Duodenal mucosa (tissue), 2 donors: ENCODE measurements around the gene HBG1.

Source experiments
- H3K27ac ChIP-seq: one replicate; pipeline ENCODE4 v1.7.0; 2013; ENCODE audit warnings: low read depth, low read length
- H3K27me3 ChIP-seq, 2 donors: one replicate each; pipeline ENCODE4 v1.7.0; 2013; ENCODE audit warnings: low read length in 2 of 2, control low read depth in 1 of 2; ENCODE audit not compliant: insufficient read depth in 2 of 2, control insufficient read depth in 1 of 2
- H3K36me3 ChIP-seq, 2 donors: one replicate each; pipeline ENCODE4 v1.7.0; 2013; ENCODE audit warnings: low read length in 2 of 2, control low read depth in 1 of 2; ENCODE audit not compliant: insufficient read depth in 2 of 2, control insufficient read depth in 1 of 2
- H3K4me1 ChIP-seq, 2 donors: one replicate each; pipeline ENCODE4 v1.7.0; 2013; ENCODE audit warnings: low read length in 2 of 2, control low read depth in 1 of 2; ENCODE audit not compliant: insufficient read depth in 2 of 2, control insufficient read depth in 1 of 2
- H3K4me3 ChIP-seq, 2 donors: one replicate each; pipeline ENCODE4 v1.7.0; 2013; ENCODE audit warnings: low read length in 2 of 2, low read depth in 1 of 2
- H3K9ac ChIP-seq, 2 donors: one replicate each; pipeline ENCODE4 v1.7.0; 2013; ENCODE audit warnings: low read length in 2 of 2, low read depth in 1 of 2
- H3K9me3 ChIP-seq, 2 donors: one replicate each; pipeline ENCODE4 v1.7.0; 2013; ENCODE audit warnings: low read length in 2 of 2, control low read depth in 1 of 2; ENCODE audit not compliant: control insufficient read depth in 1 of 2

The HBG1 gene

DNA sequence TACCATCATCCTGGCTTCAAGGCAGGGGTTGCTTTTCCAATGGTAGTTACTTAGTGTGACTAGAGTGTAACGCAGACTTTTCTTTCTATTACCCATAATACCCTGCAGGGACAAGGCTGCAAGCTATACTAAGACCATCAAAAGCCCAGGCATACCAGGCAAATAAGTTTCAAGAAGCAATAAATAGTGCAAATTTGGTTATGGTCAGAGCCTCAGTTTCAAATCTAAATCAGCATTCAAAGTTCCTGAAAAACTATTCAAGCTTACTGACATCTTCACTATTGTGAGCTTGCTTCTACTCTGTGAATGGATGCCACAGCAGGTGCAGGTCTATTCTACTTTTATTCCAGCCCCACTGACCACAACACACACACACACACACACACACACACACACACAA, 20.3 kb downstream of the HBG1 start:
- Histone ChIP-seq H3K27me3 (no peaks in the 10 kb centered on the region), H3K9me3 (no peaks in the 10 kb centered on the region), H3K4me1 (no peaks in the 10 kb centered on the region), H3K9ac (no peak overlapping the region), H3K36me3 (no peaks in the 10 kb centered on the region), H3K4me3 (no peak overlapping the region), H3K27ac (no peak overlapping the region)

- no peaks in the 10 kb centered on the region for H3K36me3 ChIP-seq
- H3K27ac ChIP-seq, result no peak overlapping the region
- H3K4me1 ChIP-seq, result no peaks in the 10 kb centered on the region
- no peaks in the 10 kb centered on the region for H3K27me3 ChIP-seq
- H3K4me3 ChIP-seq, result no peak overlapping the region
- no peaks in the 10 kb centered on the region for H3K9me3 ChIP-seq
- H3K9ac ChIP-seq, result no peak overlapping the region
Measured at GRCh38 chr11:5228124-5228523, 21.5 kb downstream of the HBG1 start.

- no peaks in the 10 kb centered on the region for H3K36me3 ChIP-seq
- H3K4me1 ChIP-seq, result no peaks in the 10 kb centered on the region
- no peak overlapping the region for H3K4me3 ChIP-seq
- H3K27ac ChIP-seq, result no peak overlapping the region
- H3K9me3 ChIP-seq, result no peaks in the 10 kb centered on the region
- no peak overlapping the region for H3K9ac ChIP-seq
- no peaks in the 10 kb centered on the region for H3K27me3 ChIP-seq
Measured at GRCh38 chr11:5227681-5228080, 22.0 kb downstream of the HBG1 start.

GRCh38 chr11:5226732-5227310, 22.8 kb downstream of the HBG1 start, which contains the start of gene HBB:
Gene HBB, minus strand, starts transcription at chr11:5227071. Its CDS starts 50 bp downstream, at chr11:5227021.
- no peak within 1 kb of the TSS for H3K9ac ChIP-seq
- no peaks in the 10 kb centered on the region for H3K36me3 ChIP-seq

DNA sequence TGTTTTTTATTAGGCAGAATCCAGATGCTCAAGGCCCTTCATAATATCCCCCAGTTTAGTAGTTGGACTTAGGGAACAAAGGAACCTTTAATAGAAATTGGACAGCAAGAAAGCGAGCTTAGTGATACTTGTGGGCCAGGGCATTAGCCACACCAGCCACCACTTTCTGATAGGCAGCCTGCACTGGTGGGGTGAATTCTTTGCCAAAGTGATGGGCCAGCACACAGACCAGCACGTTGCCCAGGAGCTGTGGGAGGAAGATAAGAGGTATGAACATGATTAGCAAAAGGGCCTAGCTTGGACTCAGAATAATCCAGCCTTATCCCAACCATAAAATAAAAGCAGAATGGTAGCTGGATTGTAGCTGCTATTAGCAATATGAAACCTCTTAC, 24.2 kb downstream of the HBG1 start:
- no peaks in the 10 kb centered on the region for H3K27me3 ChIP-seq
- H3K9ac ChIP-seq, result no peak overlapping the region
- H3K4me1 ChIP-seq, result no peaks in the 10 kb centered on the region
- no peaks in the 10 kb centered on the region for H3K36me3 ChIP-seq
- H3K4me3 ChIP-seq, result no peak overlapping the region
- no peaks in the 10 kb centered on the region for H3K9me3 ChIP-seq
- no peak overlapping the region for H3K27ac ChIP-seq

More at GRCh38 chr11:5226732-5227310, 22.8 kb downstream of the HBG1 start, which contains the start of gene HBB:
- no peak within 1 kb of the TSS for H3K27ac ChIP-seq
- no peaks in the 10 kb centered on the region for H3K9me3 ChIP-seq
- H3K4me3 ChIP-seq, result no peak within 1 kb of the TSS
- no peaks in the 10 kb centered on the region for H3K27me3 ChIP-seq
- no peaks in the 10 kb centered on the region for H3K4me1 ChIP-seq

GRCh38 chr11:5224538-5225479, 24.8 kb downstream of the HBG1 start:
- H3K4me3 ChIP-seq, result no peak overlapping the region
- H3K9me3 ChIP-seq, result no peaks in the 10 kb centered on the region
- H3K27me3 ChIP-seq, result no peaks in the 10 kb centered on the region
- no peak overlapping the region for H3K27ac ChIP-seq
- no peak overlapping the region for H3K9ac ChIP-seq
- H3K36me3 ChIP-seq, result no peaks in the 10 kb centered on the region
- H3K4me1 ChIP-seq, result no peaks in the 10 kb centered on the region

DNA sequence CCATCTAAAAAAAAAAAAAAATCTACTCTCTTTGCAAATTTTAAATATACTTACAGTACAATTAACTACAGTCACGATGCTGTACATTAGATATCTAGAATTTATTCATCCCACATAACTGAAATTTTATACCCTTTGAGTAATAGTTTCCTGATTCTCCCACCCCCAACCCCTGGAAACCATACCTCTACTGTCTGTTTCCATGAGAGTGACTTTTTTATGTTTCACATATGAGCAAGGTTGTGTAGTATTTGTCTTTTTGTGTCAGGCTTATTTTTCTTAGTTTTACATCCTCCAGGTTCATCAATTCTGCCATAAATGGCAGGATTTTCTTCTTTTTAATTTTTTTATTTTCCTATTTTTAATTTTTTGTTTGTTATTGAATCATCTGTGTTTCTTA, 26.0 kb downstream of the HBG1 start:
- H3K4me3 ChIP-seq, result no peak overlapping the region
- no peaks in the 10 kb centered on the region for H3K9me3 ChIP-seq
- H3K27me3 ChIP-seq, result no peaks in the 10 kb centered on the region

DNA sequence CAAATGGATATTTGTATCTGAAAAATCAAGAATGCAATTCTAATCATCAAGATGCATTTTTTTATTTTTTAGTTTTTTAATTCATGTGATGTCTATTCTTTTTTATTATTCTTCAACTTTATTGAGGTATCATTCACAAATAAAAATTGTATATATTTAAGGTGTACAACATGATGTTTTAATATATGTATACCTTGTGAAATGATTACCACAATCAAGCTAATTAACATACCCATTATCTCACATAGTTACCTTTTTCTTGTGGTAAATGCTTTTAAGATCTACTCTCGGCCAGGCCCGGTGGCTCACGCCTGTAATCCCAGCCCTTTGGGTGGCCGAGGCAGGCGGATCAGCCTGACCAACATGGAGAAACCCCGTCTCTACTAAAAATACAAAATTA, 26.5 kb downstream of the HBG1 start:
- Histone ChIP-seq H3K4me3 (no peak overlapping the region), H3K27ac (no peak overlapping the region), H3K27me3 (no peaks in the 10 kb centered on the region), H3K9ac (no peak overlapping the region), H3K9me3 (no peaks in the 10 kb centered on the region), H3K36me3 (no peaks in the 10 kb centered on the region), H3K4me1 (no peaks in the 10 kb centered on the region)

More for the DNA sequence above, 26.0 kb downstream of the HBG1 start:
- H3K27ac ChIP-seq, result no peak overlapping the region
- H3K9ac ChIP-seq, result no peak overlapping the region
- no peaks in the 10 kb centered on the region for H3K36me3 ChIP-seq
- no peaks in the 10 kb centered on the region for H3K4me1 ChIP-seq

DNA sequence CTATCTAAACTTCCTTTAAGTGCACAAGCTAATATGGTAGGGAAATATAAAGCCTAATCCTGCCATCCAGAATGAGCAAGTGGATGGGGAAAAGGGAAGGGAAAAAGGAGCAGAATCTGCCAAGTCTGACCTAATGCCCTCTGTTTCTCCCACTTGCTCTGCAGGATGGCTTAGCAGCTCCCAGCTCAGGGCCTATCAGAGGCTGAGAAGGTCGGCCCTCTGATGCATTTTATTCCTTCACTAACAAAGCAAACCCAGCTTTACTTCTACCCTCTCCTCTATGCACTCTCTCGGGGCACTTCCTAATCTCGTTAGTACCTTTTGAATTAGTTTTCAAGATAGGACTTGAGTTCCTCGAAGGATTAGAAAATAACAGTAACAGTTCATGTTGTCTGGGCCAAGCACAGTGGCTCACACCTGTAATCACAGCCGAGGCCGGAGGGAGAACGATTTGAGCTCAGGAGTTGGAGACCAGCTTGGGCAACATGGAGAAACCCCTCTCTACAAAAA, 39.2 kb downstream of the HBG1 start:
- Histone ChIP-seq H3K4me3 (no peak overlapping the region), H3K27me3 (no peaks in the 10 kb centered on the region), H3K4me1 (no peaks in the 10 kb centered on the region), H3K36me3 (no peaks in the 10 kb centered on the region), H3K9ac (no peak overlapping the region), H3K27ac (no peak overlapping the region), H3K9me3 (no peaks in the 10 kb centered on the region)

DNA sequence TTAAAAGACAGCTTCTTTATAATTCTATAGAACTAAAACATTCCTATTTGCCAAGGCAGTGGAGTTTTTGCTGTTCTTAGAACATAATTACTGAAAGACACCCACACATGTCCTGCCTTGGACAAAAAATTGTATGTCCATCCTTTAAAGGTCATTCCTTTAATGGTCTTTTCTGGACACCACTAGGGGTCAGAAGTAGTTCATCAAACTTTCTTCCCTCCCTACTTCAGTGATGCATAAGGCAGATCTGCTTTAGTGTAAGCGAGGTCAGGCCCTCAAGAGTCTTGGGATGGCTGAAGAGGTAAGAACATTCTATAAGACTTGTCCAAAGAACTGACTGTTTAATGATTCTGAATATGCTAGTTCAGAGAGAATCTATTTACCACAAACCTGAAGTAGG, 44.9 kb downstream of the HBG1 start:
- Histone ChIP-seq H3K4me1 (no peaks in the 10 kb centered on the region), H3K9me3 (no peaks in the 10 kb centered on the region), H3K27me3 (no peaks in the 10 kb centered on the region), H3K9ac (no peak overlapping the region), H3K36me3 (no peaks in the 10 kb centered on the region), H3K27ac (no peak overlapping the region), H3K4me3 (no peak overlapping the region)
